HG02970 (cell line): ENCODE results near the gene HSPA1L.
"Not testable (repeated sequence)": the region's sequence is repeated elsewhere in the genome, so short reads cannot be mapped to it uniquely, and the experiment has no call there.

Experiments
- ATAC-seq: cut with Tn5 transposase; IDR thresholded peaks from one replicate; pipeline ENCODE4 v1.9.1; 2021; ENCODE audit warnings: mild to moderate bottlenecking, moderate library complexity, moderate number of reproducible peaks; ENCODE audit not compliant: unreplicated experiment, low FRiP score

The HSPA1L gene

GRCh38 chr6:31837369-31838113 lies 22.5 kb upstream of the HSPA1L start:
- ATAC-seq: no peak

DNA sequence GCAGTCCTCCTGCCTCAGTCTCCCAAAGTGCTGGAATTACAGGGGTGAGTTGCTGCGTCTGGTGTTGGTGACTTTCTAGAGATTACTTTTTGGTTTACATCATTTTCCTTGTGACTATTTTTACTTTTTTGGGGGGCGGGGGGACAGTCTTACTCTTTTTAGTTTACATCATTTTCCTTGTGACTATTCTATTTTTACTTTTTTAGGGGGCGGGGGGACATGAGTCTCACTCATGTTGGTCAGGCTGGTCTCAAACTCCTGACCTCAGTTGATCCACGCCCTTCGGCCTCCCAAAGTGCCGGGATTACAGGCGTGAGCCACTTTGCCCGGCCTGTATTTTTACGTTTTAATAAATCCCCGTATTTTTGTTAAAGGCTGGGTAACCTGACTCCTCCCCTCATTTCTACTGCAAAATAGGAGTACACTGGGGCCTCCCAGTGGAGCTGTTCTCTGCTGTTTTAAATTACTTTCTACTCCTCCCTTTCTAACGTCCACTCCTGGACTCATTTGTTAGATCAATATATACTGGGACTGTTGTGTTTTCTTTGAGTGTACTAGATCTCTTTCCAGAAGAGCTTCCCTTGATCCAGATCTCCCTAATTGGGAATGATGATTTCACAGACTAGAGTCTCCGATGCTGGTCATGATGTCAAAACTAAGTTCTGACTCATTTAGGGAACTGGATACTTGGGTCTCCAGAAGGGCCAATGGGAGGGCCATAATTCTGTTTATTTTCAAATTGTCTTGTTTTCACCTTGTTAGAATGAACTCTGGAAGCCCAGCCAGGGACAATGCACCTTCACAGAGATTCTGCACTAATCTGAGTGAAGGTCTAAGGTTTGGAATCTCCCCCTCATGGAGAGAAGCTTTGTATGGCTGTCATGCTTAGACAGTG lies 21.6 kb upstream of the HSPA1L start:
- ATAC-seq: no peak

DNA sequence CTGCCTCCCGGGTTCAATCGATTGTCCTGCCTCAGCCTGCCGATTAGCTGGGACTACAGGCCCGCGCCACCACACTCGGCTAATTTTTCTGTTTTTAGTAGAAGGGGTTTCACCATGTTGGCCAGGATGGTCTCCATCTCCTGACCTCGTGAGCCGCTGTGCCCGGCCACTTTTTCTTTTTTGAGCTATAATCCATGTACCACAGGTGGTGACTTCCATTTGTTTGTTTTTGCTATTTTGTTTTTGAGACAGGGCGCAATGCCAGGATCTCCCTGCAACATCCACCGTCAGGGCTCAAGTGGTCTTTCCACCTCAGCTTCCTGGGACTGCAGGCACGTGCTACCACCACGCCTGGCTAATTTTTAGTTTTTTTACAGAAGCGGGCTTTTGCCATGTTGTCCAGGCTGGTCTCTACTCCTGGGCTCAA lies 21.0 kb upstream of the HSPA1L start:
- ATAC-seq: no peak

DNA sequence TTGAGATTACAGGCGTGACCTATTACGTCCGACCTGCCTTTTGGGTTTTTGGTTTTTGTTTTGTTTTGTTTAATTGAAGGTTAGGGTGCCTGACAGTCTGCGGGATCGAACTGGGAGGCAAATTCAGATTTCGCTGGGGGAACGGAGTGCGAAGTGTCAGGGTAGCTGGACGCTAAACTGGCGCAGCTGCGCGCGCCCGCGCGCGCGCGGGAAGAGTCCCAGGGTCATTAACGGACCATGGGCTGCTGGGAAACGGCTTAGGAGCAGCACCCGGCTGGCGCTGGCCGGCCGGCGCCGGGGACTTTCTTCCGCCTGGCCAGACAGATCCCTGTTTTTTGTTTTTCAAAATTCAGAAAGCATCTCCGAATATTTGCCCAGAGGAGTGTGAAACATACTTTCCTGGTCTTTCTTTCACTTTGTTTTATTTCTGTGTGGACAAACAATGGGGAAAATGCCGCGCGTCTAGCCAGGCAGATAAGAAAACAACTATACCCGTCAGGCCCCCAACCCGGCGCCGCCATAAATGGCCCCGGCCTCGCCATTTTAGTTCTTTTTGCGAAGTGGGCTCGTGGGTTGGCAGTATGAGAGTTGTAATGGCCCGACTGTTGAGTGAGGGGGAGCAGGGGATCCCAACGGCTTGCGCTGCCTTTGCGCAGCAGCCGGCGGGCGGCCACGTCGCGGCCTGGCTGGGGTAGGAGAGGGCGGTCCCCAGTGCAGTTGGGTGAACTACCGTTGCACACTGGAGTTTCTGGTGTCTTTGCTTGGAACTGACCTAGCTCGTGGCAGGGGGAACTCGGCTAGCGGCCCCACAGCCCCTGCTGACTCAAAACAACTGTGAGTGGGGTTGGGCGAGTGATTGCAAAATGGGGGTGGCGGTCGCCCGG lies 19.5 kb upstream of the HSPA1L start:
- ATAC-seq: peak; percentile 34

DNA sequence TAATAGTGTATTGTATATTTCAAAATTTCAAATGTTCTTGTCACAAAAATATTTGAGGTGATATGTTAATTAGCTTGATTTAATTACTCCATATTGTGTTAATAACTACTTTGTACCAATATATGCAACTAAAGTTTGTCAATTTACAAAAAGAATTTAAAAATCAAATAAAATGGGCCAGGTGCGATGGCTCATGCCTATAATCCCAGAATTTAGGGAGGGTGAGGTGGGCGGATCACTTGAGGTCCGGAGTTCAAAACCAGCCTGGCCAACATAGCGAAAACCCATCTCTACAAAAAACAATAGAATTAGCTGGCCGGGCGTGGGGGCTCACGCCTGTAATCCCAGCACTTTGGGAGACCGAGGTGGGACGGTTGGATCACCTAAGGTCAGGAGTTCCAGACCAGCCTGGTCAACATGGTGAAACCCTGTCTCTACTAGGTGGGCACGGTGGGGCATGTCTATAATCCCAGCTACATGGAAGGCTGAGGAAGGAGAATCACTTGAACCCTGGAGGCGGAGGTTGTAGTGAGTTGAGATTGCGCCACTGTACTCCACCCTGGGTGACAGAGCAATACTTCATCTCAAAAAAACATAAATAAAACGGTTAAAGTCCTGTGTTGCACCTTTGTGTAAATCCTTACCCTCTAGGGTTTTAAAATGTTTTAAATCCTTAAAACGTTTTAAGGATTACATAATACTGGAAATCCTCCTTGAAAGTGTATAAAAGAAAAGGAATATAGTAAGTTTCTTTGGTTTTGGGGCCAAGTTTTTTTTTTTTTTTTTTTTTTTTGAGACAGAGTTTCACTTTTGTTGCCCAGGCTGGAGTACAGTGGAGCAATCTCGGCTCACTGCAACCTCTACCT lies 16.5 kb upstream of the HSPA1L start:
- ATAC-seq: no peak

GRCh38 chr6:31830886-31831335 lies 15.8 kb upstream of the HSPA1L start:
- ATAC-seq: no peak

GRCh38 chr6:31829633-31830283 lies 14.7 kb upstream of the HSPA1L start:
- ATAC-seq: no peak

- peak; percentile 61 for ATAC-seq
Observed at GRCh38 chr6:31827286-31828079, 12.4 kb upstream of the HSPA1L start, which contains the start of gene HSPA1B. Gene HSPA1B (plus strand): TSS chr6:31827738. CDS start chr6:31827951, 213 bp downstream.

DNA sequence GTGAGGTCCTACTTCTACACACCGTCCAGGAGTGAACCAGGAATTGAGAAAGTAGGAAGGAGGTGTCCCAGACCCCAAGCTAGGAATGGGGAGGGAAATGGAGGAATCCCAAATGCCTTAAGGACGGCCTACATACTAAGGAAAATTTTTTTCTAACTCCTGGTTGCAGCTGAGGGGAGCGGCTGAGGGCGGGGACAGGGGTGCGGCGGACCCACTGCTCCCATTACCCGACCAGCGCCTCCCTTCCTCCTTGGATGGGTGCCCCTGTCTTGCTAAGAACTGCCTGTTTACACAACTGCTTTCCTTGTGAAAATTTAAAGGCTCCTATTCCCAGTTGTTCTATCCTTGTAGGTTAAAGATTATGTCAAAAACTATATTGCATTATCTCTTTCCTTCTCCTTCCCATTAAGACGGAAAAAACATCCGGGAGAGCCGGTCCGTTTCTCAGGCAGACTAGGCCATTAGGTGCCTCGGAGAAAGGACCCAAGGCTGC lies 11.8 kb upstream of the HSPA1L start:
- ATAC-seq: peak; percentile 4

GRCh38 chr6:31825553-31825952 lies 10.5 kb upstream of the HSPA1L start:
- no peak for ATAC-seq

DNA sequence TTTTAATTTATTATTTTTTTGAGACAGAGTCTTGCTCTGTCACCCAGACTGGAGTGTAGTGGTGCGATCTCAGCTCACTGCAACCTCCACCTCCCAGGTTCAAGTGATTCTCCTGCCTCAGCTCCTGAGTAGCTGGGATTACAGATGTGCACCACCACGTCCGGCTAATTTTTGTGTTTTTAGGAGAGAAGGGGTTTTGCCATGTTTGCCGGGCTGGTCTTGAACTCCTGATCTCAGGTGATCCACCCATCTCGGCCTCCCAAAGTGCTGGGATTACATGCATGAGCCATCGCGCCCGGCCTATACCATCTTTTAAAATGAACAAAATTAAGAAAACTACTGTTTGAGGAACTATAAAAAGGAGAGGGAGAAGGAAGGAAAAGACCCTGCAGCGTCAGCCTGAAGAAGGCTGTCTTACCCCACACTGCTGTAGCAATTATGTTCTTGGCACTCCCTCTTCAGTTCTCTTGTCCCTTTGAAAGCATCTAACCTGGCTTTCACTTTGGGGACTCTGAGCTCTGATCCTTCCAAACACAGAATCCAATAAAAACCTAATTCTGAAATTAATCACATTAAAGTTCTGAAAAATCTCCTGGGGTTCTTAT lies 8.6 kb upstream of the HSPA1L start:
- ATAC-seq: not testable (repeated sequence)

GRCh38 chr6:31822036-31822821 lies 7.1 kb upstream of the HSPA1L start:
- ATAC-seq: no peak

DNA sequence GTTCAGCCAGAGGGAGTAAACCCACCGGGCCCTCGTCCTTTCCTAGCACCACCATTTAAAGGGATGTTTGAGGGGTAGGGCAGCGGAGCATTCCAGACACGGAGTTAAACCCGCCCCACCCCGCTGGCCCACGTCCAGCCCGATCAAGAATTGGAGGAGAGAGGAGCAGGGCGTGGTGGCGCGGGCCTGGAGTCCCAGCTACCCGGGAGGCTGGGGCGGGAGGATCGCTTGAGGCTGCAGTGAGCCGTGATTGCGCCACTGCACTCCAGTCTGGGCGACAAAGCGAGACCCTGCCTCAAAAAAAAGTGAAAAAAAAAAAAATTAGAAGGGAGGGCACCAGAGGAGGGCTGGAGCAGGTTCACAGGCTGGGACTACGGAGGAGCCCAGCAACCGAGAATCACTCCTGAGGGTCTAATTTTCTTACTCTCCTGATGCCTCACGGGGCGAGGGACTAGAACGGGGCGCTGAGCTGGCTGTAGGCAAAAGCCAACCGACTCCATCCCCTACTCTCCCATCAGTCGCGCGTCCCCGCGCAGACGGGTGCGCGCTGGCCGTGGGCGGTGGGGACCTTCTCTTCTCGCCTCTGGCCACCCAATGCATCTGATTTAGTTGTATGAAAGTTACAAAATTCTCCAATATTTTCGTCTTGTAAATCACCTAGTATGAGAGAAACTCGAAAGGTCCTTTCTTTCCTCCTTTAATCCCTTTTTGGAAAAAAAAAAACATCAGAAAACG lies 6.4 kb upstream of the HSPA1L start:
- no peak for ATAC-seq

DNA sequence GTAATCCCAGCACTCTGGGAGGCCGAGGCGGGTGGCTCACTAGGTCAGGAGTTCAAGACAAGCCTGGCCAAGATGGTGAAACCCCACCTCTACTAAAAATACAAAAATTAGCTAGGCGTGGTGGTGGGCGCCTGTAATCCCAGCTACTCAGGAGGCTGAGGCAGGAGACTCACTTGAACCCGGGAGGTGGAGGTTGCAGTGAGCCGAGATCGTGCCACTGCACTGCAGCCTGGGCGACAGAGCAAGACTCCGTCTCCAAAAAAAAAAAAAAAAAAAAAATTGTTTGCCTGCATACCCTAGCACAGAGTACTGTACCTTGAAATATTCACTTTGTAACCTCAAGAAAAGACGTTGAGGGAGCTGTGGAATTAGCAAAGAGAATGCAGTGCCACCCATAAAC lies 5.3 kb upstream of the HSPA1L start:
- ATAC-seq: not testable (repeated sequence)

GRCh38 chr6:31819871-31820299 lies 4.8 kb upstream of the HSPA1L start:
- ATAC-seq: no peak

- ATAC-seq: not testable (repeated sequence)
Observed at GRCh38 chr6:31817929-31818511, 2.9 kb upstream of the HSPA1L start.
